NCI-H526 (cell line): ENCODE results near the gene AKAP8L.
"Not testable (repeated sequence)": the region's sequence is repeated elsewhere in the genome, so short reads cannot be mapped to it uniquely, and the experiment has no call there.

Source experiments
- DNase-seq, 2 experiments: peaks; one replicate each; lab custom pipeline; 2025; lab: John Stamatoyannopoulos, UW

Gene AKAP8L

DNA sequence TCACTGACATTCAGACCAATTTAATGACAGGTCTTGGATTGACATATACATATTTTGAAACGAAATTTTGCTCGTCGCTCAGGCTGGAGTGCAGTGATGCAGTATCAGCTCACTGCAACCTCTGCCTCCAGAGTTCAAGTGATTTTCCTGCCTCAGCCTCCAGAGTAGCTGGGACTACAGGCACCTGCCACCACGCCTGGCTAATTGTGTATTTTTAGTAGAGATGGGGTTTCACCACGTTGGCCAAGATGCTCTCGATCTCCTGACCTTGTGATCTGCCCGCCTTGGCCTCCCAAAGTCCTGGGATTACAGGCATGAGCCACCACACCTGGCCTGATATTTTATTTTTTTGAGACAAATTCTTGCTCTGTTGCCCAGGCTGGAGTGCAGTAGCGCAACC is 66.3 kb downstream of the AKAP8L start:
- not testable (repeated sequence) for DNase-seq

DNA sequence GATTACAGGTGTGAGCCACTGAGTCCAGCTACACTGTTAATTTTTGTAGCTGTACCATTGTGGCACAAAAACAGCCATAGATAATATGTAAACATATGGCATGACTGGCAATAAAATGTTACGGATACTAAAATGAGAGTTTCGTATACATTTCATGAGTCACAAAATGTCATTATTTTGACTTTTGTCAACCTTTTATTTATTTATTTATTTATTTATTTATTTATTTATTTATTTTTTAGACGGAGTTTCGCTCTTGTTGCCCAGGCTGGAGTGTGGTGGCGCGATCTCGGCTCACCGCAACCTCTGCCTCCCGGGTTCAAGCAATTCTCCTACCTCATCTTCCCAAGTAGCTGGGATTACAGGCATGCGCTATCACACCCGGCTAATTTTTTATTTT is 77.5 kb downstream of the AKAP8L start:
- not testable (repeated sequence) for DNase-seq

DNA sequence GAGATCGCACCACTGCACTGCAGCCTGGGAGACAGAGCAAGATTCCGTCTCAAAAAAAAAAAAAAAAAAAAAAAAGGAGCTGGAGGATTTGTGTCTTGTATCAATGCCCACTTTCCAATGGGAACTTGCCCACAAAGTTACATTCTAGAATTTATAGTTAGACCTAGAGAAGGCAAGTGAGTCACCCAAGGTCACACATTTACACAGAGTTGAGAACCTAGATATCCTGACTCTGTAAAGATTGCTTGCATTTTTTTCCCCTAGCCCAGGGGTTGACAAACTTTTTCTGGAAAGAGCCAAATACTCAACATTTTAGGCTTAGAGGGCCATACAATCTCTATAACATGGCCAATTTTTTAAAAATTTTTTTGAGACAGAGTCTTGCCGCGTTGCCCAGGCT is 78.7 kb downstream of the AKAP8L start:
- no peak for DNase-seq

DNA sequence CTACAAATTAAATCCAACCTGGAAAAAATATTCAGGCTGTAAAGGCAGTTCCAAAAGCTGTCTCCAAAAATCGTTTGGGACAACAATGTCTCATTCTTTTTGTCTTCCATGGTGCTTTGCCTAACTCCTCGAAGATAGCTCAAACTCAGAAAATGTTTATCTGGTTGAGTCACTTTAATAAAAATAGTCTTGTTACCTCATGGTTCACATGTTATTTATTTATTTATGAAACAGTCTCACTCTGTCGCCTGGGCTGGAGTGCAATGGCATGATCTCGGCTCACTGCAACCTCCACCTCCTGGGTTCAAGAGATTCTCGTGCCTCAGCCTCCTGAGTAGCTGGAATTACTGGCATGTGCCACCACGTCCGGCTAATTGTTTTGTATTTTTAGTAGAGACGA is 81.6 kb downstream of the AKAP8L start:
- DNase-seq = no peak

DNA sequence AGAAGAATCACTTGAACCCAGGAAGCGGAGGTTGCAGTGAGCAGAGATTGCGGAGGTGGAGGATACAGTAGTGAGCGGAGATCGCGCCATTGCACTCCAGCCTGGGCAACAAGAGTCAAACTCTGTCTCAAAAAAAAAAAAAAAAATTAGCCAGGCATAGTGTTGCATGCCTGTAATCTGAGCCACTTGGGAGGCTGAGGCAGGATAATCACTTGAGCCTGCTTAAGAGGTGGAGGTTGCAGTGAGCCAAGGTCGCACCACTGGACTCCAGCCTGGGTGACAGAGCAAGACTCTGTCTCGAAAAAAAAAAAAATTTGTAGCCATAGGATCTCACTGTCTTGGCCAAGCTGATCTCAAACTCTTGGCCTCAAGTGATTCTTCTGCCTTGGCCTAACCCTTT is 82.8 kb downstream of the AKAP8L start:
- DNase-seq = not testable (repeated sequence)

DNA sequence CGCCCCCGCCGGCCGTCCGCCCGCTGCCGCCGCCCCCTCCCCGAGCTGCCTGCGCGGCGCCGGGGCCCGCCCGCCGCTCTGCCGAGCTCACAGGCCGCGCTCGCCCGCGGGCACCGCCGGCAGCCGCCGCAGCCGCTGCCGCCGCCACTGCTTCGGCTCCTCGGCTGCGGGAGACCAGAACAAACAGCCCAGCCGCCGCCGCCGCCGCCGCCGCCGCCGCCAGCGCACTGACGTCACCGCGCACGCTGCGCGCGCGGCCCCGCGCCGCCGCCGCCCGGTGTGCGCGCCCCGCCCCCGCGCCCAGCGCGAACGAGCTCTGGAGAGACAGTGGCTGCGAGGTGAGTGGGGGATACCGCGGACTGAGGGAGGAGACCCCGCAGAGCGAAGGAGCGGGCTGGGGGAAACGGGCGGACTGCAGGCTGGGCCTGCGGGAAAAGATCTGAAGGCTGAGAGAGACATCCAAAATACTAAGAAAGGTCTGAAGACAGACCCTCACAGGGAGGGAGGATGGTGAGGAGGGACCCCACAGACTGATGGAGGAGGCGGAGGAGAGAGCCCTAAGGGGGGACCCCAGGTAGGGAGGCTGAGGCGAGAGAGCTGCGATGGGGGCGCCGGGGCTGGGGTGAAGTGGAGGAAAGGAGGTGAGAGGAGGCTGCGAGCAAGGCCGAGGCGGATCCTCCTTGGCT is 86.3 kb downstream of the AKAP8L start, which contains the start of gene BRD4:
BRD4 (minus strand) TSS at position 229 of the 686 bp plus-strand sequence. CDS start 59,440 bp downstream, outside the sequence.
- peak in 1 of 2 experiments; percentile 61 for DNase-seq

DNA sequence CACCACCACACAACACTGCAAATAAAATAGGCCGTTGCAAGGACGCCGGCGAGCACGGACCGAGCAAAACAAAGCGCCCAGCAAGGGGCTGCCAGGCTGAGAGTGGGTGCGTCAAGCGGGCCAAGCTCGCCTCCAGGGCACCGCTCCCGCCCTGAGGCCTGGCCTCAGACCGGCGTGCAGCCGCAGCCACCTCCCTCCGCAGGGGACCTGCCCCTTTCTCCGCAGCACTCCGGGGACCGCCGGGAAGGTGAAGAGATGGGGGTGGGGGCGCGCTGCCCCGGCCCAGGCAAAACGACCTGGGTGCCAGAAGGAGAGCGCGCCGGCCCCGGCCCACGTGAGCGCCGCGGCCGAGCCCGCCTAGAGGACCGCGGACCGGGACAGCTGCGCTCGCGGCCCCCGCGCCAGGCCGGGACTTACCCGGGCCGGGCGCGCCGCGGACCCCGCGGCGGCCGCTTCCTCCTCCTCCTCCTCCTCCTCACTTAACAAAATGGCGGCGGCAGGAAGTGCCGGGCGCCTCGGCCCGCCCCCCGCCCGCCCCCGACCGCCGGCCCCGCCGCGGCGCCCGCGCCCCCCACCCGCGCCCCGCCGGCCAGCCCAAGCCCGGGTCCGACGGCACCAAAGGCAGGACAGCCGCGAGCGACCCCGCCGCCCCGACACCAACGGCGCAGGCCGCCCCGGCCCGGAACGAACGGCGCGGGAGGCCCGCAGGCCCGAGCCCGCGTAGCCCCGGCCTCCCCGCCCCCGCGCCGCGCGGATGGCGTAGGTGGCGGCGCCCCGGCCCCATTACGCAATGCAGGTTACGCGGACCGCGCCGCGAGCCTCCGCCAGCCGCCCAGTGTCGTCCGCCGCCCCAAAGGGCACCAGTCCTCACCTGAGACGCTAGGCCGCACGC is 87.1 kb downstream of the AKAP8L start:
- DNase-seq = peak in 1 of 2 experiments; percentile 34

DNA sequence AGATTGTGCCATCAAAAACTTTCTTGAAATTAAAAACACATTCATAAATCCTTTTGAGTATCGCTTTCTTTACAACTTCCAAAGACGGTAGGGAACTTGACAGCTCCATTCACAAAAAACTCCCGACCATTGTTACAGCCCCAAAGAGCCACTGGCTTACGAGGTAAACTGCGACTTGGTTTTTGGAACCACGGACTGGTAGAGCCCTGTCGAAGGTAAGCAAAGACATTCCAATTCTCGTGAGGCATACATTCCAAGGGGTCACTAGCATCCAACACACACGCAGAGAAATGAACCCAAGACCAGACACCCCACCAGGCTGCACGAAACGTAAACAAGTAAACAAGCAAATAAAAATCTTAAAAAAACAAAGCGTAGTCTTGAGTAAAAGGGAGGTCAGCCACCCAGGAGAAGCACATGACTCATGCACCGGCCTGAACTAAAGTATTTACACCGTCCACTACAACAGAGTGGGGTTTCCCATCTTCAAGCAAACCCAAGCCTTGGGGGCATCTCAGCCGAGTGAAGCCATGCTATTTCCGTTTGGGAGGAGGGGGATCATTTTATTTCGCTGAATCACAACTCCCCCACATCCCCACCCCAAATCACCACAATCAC is 87.9 kb downstream of the AKAP8L start:
- DNase-seq = no peak
